HG03432 (cell line): Measurements from ENCODE around the gene NAA35.
"Not testable (repeated sequence)": the region's sequence is repeated elsewhere in the genome, so short reads cannot be mapped to it uniquely, and the experiment has no call there.

Experiments
- ATAC-seq: cut with Tn5 transposase; IDR thresholded peaks from one replicate; pipeline ENCODE4 v1.9.1; 2021; ENCODE audit warnings: mild to moderate bottlenecking, moderate library complexity; ENCODE audit not compliant: unreplicated experiment

NAA35 gene

GRCh38 chr9:86022687-86023266, 81.8 kb downstream of the NAA35 start:
- no peak for ATAC-seq

GRCh38 chr9:86027767-86028166, 86.8 kb downstream of the NAA35 start:
- no peak for ATAC-seq

DNA sequence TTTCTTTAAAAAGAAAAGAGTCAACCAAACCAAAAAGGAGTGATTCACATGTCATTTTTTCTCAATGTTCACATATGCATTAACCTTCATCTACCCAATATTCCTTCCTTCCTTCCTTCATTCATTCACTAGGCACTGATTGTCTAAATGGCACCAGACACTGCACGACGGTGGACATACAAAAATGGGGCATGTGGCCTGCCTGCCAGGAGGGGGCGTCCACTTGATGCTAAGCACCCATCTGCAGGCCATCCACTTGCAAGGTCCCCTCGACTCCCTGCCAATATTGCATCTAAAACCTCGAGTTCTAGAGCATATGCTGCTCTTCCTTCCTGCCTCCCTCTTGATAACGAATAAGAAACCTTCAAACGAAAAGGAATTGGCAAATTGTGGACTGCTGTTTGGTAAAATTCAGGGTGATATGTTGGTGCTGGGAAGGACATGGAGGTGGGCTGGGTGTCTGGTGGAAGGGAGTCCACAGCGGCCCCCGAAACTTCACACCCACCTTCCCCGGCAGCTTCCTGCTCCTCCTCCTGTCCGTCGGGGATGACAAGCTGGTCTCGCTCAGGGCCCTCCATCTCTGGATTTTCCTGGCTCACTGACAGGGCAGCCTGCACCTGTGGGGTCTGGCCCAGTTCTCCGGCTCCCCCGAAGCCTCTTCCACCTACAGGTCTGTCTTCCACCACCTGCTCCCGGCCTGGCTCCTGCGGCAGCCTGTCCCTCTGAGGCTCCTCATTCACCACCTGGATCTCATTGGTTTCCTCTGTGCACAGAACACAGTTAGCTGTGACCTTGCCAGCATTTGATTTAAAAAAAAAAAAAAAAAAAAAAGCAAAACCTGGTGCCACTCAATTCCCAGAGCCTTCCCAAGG, 94.2 kb downstream of the NAA35 start:
- no peak for ATAC-seq

GRCh38 chr9:86035827-86036440, 95.0 kb downstream of the NAA35 start:
- ATAC-seq = no peak

GRCh38 chr9:86036555-86036954, 95.6 kb downstream of the NAA35 start:
- no peak for ATAC-seq

DNA sequence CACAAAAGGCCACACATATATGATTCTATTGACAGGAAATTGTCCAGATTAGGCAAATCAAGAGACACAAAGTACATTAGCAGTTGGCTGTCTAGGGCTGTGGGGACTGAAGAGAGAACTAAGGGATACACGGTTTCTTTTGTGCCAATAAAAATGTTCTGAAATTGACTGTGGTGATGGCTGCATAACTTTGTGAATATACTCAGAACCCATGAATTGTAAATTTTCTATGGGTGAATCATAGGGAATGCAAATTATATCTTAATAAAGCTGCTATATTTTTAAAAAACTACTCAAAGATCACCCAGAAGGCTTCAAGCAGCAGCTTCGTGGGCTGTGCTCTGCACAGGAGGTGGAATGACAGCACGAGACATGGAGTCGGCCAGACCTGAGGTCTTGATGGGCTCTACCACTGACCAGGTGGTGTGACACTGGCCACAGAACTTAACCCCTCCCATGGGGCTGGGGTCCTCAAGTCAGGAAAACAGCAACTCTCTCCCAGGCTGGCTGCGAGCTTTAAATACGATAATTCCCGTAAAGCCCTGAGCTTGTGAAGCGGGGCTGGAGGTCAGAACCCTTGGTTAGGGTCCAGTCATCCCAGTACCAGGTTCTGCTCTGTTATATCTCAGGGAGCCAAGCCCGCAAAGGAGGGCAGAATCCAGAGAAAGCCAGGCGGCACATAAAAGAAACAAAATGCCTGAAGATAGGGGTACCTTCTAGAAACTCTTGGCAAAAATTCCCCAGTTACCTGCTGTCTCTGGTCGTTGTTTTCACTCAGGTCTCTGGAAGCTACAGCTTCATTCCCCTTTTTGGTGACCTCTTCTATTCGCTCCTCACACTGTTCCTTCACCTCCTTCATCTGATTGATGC, 99.3 kb downstream of the NAA35 start:
- no peak for ATAC-seq

DNA sequence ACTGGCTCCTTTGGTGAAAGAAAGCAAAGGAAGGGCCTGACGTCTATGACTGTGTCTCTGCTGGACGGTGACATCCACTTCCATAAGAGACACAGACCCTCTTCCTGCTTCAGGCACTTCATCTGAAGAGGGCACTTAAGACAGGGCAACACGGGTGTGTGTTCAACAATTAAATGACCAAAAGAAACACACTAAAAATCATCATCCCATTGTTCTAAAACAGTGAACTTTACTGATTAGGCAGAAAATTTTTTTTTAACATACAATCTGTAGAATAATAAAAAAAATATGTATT, 99.9 kb downstream of the NAA35 start:
- no peak for ATAC-seq

GRCh38 chr9:86041311-86041741, 100.4 kb downstream of the NAA35 start:
- no peak for ATAC-seq

GRCh38 chr9:86042199-86042978, 101.4 kb downstream of the NAA35 start:
- no peak for ATAC-seq

GRCh38 chr9:86043586-86043985, 102.6 kb downstream of the NAA35 start:
- no peak for ATAC-seq

- no peak for ATAC-seq
These were observed 103.1 kb downstream of the NAA35 start for GRCh38 chr9:86043999-86044398.

GRCh38 chr9:86045654-86046053, 104.7 kb downstream of the NAA35 start:
- no peak for ATAC-seq

DNA sequence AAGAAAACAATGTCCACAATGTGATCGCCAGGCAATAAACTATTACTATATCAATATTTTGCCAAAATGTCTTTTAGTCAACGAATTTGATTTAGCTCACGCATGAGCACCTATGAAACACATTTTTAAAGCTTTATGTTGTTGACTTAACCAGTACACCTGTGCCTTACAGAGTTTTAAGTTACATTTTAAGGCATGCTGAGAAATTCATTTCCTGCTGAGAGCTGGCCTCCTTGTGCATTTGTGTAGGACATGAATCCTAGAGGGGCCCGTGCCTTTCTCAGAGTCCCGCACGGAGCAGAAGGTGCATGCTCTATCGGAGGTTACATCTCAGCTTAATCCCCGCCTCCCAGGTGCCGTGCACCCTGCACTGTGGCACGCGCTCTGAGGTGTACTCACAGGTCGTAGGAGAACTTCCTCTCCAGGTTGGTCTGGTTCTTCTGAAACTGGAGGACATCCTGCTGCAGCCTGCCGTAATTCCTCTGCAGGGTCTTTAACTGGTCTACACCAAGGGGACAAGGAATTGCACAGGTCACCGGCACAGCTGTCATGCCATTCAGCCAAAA, 105.2 kb downstream of the NAA35 start:
- ATAC-seq = no peak

DNA sequence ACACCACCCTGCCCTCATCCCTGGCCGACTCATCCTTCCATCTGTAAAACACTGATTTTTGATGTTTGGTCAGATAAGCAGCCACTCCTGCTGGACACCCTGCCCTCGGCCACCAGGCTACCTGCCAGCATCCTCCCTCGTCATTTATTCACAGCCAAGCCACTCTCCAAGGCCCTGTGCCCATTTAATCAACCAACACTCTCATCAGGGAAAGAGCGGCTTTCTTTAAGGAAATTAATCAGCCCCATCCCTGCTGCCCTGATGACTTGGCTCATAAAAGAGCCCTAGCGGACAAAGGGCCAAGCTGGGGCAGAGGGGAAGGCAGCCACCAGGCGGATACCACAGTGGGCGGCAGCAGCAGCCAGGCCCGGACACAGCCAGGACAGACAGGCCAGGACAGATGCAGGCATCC, 106.0 kb downstream of the NAA35 start:
- ATAC-seq = no peak

- no peak for ATAC-seq
These were observed 106.4 kb downstream of the NAA35 start for GRCh38 chr9:86047361-86047760.

GRCh38 chr9:86048018-86048742, 107.2 kb downstream of the NAA35 start:
- ATAC-seq = not testable (repeated sequence)

DNA sequence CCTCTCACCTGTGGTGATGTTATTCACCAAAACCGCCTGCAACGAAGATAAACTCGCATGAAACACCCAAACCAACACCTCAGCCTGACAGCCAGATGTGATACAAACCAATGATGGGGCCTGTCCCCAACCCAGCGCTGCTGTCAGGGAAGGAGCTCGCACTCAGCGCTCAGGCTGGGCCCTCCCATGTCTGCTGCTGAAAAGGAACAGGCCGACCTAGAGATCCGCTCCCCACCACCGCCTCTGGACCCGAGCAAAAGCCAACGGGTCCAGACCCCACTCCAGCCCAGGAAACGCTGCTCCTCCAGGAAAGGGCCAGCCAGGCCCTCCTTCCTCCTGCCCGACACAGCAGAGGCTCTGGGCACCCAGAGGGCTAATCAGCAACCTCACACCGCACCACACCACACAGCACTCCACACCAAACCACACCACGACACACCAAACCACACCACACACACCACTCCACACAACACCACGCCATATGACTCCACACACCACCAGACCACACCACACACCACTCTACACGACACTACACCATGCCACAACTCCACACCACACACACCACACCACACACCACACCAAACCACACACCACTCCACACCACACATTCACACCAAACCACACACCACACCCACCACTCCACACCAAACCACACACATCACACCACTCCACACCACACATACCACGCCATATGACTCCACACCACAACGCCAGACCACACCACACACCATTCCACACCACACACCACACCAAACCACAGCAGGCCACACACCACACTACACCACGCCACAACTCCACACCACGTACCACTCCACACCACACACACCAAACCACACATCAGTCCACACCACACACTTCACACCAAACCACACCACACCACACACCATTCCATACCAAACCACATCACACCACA, 111.9 kb downstream of the NAA35 start:
- no peak for ATAC-seq

- no peak for ATAC-seq
These were observed 113.7 kb downstream of the NAA35 start for GRCh38 chr9:86054695-86055094.
